Tibial nerve (tissue), 4 donors: Measurements from ENCODE around the gene JMJD6. TPM values are rescaled to one million over a fixed set of nuclear protein-coding genes. Genes with fewer than 3 reads are reported as not detected.

ENCODE experiments used
- DNase-seq, 2 donors: peaks; one replicate each; pipeline ENCODE4 v3.0.0-alpha.2; 2019; ENCODE audit warnings: low spot score in 2 of 2
- H3K27ac ChIP-seq, 4 donors: fragments of 200-600 bp; sonication (generic) in 3 of 4; one replicate each; pipeline ENCODE4 v1.5.1; 2017 to 2019; ENCODE audit warnings: mild to moderate bottlenecking in 1 of 4
- H3K27me3 ChIP-seq, 2 donors: fragments of 200-600 bp; sonication (generic) in 1 of 2; one replicate each; pipeline versions ENCODE4 v1.5.1 to v1.6.0; 2017 to 2019
- H3K36me3 ChIP-seq, 3 donors: fragments of 200-600 bp; sonication (generic); one replicate each; pipeline ENCODE4 v1.5.1; 2018 to 2019
- H3K4me1 ChIP-seq, 4 donors: fragments of 200-600 bp; sonication (generic) in 3 of 4; one replicate each; pipeline ENCODE4 v1.5.1; 2017 to 2019
- H3K4me3 ChIP-seq, 4 donors: fragments of 200-600 bp; sonication (generic) in 3 of 4; one replicate each; pipeline ENCODE4 v1.5.1; 2017 to 2019; ENCODE audit warnings: mild to moderate bottlenecking in 1 of 4, moderate library complexity in 1 of 4
- H3K9me3 ChIP-seq, 4 donors: fragments of 200-600 bp; sonication (generic) in 3 of 4; one replicate each; pipeline ENCODE4 v1.5.1; 2017 to 2019
- EP300 ChIP-seq, 2 donors: sonication (generic); formaldehyde crosslinking; IDR thresholded peaks; one replicate each; pipeline ENCODE4 v1.6.1; 2017; ENCODE audit warnings: antibody characterized with exemption in 2 of 2, mild to moderate bottlenecking in 1 of 2
- POLR2A ChIP-seq, 2 donors: fragments of 450-650 bp; IDR thresholded peaks; one replicate each; pipeline ENCODE4 v1.6.1; 2017; ENCODE audit warnings: antibody characterized with exemption in 2 of 2, mild to moderate bottlenecking in 2 of 2, moderate library complexity in 2 of 2
- WGBS, 2 donors: methylation state at CpG; one replicate each; pipeline ENCODE4 v1.1.5; 2018; 5-methylcytosine and 5-hydroxymethylcytosine counted together
- total RNA-seq, 4 donors: library from RNA; depleted of rRNA; stranded (reverse); fragments of >200 nt; gene quantifications; one replicate each; pipeline ENCODE4 v1.1.0, GENCODE V29; 2016
- TF ChIP-seq, protein P1 (sequence below), 5 experiments: fragments of 200-600 bp in 3 of 5; fragments of 450-650 bp in 2 of 5; sonication (generic) in 3 of 5; IDR thresholded peaks; one replicate each; pipeline ENCODE4 v1.5.1; 2016 to 2019; ENCODE audit warnings: antibody characterized with exemption in 5 of 5, mild to moderate bottlenecking in 3 of 5, moderate library complexity in 2 of 5

Gene JMJD6
- total RNA-seq, 4 donors from 2014 or later: 14.0 to 45.0 (median 34.2) TPM

GRCh38 chr17:76735586-76736348, 9.4 kb upstream of the JMJD6 start:
- Histone ChIP-seq H3K4me3 (peak overlapping the region; percentile 81 to 98 (median 88)), H3K27ac (peak overlapping the region; percentile 99 to 100 (median 100)), H3K36me3 (peaks cover 0 to 52% (median 13%) of the 10 kb centered on the region in 3 donors), H3K9me3 (no peaks in the 10 kb centered on the region), H3K4me1 (peaks cover 0 to 76% (median 43%) of the 10 kb centered on the region in 4 donors), H3K27me3 (no peaks in the 10 kb centered on the region)
- TF ChIP-seq POLR2A (IDR thresholded peaks at IDR 0.05): no peak
- TF ChIP-seq, protein P1, sequence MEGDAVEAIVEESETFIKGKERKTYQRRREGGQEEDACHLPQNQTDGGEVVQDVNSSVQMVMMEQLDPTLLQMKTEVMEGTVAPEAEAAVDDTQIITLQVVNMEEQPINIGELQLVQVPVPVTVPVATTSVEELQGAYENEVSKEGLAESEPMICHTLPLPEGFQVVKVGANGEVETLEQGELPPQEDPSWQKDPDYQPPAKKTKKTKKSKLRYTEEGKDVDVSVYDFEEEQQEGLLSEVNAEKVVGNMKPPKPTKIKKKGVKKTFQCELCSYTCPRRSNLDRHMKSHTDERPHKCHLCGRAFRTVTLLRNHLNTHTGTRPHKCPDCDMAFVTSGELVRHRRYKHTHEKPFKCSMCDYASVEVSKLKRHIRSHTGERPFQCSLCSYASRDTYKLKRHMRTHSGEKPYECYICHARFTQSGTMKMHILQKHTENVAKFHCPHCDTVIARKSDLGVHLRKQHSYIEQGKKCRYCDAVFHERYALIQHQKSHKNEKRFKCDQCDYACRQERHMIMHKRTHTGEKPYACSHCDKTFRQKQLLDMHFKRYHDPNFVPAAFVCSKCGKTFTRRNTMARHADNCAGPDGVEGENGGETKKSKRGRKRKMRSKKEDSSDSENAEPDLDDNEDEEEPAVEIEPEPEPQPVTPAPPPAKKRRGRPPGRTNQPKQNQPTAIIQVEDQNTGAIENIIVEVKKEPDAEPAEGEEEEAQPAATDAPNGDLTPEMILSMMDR (IDR thresholded peaks at IDR 0.05): no peak
- TF ChIP-seq EP300 (IDR thresholded peaks at IDR 0.05): no peak
- no peak for DNase-seq
- 2% methylated on average over 20 of the region's 20 CpGs for WGBS, 2 donors

- Histone ChIP-seq H3K4me3 (peak overlapping the region in 3 of 4 donors; percentile 81 to 98 (median 90)), H3K36me3 (peaks cover 0 to 58% (median 13%) of the 10 kb centered on the region in 3 donors), H3K4me1 (peaks cover 0 to 76% (median 40%) of the 10 kb centered on the region in 4 donors), H3K27ac (peak overlapping the region; percentile 99 to 100 (median 100)), H3K9me3 (no peaks in the 10 kb centered on the region), H3K27me3 (no peaks in the 10 kb centered on the region)
- TF ChIP-seq, protein P1 (IDR thresholded peaks at IDR 0.05): no peak
- no peak for TF ChIP-seq POLR2A (IDR thresholded peaks at IDR 0.05)
- DNase-seq: no peak
- WGBS, 2 donors: 11 to 12% methylated on average over 5 of the region's 5 CpGs
Measured at GRCh38 chr17:76735006-76735405, 8.6 kb upstream of the JMJD6 start.

DNA sequence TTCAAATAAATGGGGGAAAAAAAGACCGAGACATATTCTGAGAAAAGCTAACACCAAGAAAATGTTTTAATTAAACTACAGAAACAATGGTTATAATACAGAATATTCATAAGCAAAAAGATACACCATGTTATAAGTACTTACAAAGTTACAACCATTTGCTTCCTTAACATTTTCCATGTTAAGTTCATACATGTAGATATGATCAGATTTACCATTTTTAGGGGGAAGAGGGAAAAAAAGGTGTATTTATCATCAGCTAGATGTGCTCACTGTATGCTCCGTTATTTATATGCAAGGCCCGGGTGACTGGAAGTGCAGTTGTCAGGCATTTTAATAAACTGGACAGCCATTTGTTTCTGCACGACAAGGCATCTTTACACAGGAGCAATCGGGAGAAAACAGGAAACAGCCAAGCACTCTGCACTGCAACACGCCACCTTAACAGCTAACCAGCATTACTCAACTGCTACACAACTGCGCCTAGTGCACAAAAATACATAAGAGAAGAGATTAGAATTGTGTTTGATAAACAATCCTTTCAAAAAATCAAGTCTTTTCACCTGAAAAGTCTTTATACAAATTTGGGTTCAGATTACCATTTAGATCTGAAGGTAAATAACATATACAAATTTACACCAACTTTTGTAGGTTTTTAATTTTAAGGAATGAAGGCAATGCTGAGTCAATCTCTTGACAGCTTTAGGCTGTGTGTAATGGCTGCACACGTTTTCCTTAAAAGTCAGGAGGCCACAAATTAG, 7.9 kb upstream of the JMJD6 start:
- H3K4me3 ChIP-seq: peak overlapping the region in 2 of 4 donors; percentile 1 to 98
- 16 to 18% methylated on average over 8 of the region's 8 CpGs for WGBS, 2 donors
- H3K36me3 ChIP-seq: peaks cover 0 to 65% (median 13%) of the 10 kb centered on the region in 3 donors
- H3K4me1 ChIP-seq: peaks cover 0 to 75% (median 38%) of the 10 kb centered on the region in 4 donors
- no peak for TF ChIP-seq EP300 (IDR thresholded peaks at IDR 0.05)
- TF ChIP-seq, protein P1 (IDR thresholded peaks at IDR 0.05): no peak
- no peak for TF ChIP-seq POLR2A (IDR thresholded peaks at IDR 0.05)
- no peak for DNase-seq
- peak overlapping the region in 3 of 4 donors; percentile 57 to 100 (median 99) for H3K27ac ChIP-seq
- no peaks in the 10 kb centered on the region for H3K9me3 ChIP-seq
- H3K27me3 ChIP-seq: no peaks in the 10 kb centered on the region

GRCh38 chr17:76733618-76733957, 7.2 kb upstream of the JMJD6 start:
- Histone ChIP-seq H3K27me3 (no peaks in the 10 kb centered on the region), H3K36me3 (peaks cover 0 to 65% (median 13%) of the 10 kb centered on the region in 3 donors), H3K9me3 (no peaks in the 10 kb centered on the region), H3K4me1 (peaks cover 0 to 75% (median 35%) of the 10 kb centered on the region in 4 donors), H3K4me3 (no peak overlapping the region), H3K27ac (peak overlapping the region in 1 of 4 donors; percentile 100)
- TF ChIP-seq, protein P1 (IDR thresholded peaks at IDR 0.05): no peak
- TF ChIP-seq POLR2A (IDR thresholded peaks at IDR 0.05) (no peak), EP300 (IDR thresholded peaks at IDR 0.05) (no peak)
- WGBS, 2 donors: 62 to 70% methylated on average over 1 of the region's 1 CpG
- DNase-seq: no peak
